Choroid plexus epithelial cell (primary cell): ENCODE results near the gene PROK2.

Source experiments
- DNase-seq: peaks from one replicate; pipeline ENCODE4 v3.0.0-alpha.2; 2010; ENCODE audit warnings: low read depth
- H3K4me3 ChIP-seq: 2 replicates; pipeline ENCODE4 v1.5.1; 2011; ENCODE audit warnings: low read depth, mild to moderate bottlenecking, control low read depth, low read length, moderate library complexity
- TF ChIP-seq, protein P1 (sequence below): conservative IDR thresholded peaks from 2 replicates; pipeline ENCODE4 v1.5.1; 2011; ENCODE audit warnings: low read depth, mild to moderate bottlenecking, control low read depth, inconsistent platforms, low read length, moderate library complexity

Gene PROK2

DNA sequence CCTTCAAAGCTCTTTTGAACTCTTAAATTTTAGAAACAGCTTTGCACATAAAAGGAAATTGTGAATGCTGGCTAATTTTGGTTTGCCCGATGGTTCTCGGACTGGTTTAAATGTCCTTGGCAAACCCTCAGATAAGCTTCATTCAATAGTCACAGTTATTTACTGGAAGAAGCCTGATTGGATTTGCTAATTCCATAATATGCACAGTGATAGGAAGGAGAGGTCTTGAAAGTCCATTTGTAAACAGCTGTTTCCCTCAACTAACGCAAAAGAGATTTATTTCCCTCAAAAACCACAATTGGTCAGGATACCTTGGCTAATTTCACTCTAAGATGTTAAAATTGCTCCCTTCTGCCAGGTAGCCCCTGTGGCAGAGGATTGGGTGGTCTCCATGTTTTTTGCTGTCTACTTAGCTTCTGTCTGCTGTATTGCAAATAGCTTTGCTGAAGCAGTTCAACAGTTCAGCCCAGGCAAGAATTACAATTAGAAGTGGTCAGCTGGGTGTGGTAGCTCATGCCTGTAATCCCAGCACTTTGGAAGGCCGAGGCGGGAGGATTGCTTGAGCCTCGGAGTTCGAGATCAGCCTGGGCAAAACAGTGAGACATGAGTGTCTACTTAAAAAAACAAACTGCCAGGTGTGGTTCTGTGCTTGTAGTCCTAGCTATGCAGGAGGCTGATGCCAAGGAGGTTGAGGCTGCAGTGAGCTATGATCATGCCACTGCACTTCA, 30.6 kb upstream of the PROK2 start:
- no peak overlapping the region for H3K4me3 ChIP-seq
- no peak for DNase-seq
- TF ChIP-seq, protein P1, sequence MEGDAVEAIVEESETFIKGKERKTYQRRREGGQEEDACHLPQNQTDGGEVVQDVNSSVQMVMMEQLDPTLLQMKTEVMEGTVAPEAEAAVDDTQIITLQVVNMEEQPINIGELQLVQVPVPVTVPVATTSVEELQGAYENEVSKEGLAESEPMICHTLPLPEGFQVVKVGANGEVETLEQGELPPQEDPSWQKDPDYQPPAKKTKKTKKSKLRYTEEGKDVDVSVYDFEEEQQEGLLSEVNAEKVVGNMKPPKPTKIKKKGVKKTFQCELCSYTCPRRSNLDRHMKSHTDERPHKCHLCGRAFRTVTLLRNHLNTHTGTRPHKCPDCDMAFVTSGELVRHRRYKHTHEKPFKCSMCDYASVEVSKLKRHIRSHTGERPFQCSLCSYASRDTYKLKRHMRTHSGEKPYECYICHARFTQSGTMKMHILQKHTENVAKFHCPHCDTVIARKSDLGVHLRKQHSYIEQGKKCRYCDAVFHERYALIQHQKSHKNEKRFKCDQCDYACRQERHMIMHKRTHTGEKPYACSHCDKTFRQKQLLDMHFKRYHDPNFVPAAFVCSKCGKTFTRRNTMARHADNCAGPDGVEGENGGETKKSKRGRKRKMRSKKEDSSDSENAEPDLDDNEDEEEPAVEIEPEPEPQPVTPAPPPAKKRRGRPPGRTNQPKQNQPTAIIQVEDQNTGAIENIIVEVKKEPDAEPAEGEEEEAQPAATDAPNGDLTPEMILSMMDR: no peak

DNA sequence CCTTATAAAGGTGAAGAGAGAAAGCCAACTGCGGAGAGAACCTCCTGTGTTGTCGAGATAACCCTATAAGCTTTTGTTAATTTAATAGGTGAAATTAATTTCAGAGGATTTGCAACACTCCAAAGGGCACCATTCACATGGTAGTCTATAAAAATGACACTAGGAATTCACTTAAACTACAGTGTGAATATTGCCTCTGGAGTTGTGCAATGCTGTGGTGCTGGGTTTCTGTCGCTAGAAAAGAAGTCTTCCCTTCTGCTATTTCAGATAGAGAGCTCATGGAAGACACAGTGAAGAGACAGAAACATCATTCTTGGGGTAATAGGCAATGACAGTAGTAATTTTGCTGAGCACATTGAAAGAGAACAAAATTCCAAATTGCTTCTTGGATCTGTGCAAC, 28.8 kb upstream of the PROK2 start:
- no peak for DNase-seq
- TF ChIP-seq, protein P1: no peak
- no peak overlapping the region for H3K4me3 ChIP-seq

DNA sequence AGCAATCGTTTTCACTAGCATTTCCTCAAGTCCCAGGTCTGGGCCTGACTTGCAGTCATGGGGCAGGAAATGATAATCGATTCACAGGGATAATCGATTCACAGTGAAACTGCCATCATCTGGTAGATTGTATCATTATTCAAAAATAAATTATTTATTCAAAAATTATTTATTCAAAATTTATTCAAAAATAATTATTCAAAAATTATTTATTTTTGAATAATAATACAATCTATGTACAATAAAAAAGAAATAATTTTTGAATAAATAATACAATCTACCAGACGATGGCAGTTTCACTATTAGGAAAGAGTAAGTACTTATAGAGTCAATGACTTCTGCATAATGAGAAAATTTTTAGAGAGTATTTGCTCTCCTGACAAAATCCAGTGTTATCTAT, 28.1 kb upstream of the PROK2 start:
- H3K4me3 ChIP-seq: no peak overlapping the region

DNA sequence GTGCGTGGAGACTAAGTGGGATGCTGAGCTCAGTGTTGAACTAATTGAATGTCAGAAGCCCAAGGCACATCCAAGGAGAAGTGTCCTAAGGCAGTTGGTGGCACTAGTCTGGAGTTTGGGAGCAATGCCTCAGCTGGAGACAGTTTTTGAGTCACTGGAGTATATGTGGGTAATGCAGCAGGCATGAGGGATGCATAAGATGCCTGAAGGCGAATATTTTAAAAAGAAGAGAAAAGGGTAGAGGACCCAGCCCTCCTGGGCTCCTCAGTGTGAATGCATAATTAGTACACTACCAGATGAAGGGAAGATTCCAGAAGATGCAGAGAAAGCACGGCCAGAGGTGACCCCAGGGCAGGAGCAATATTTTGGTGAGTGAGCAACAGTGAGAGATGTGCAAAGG, 25.1 kb upstream of the PROK2 start:
- no peak for DNase-seq
- TF ChIP-seq, protein P1: no peak
- H3K4me3 ChIP-seq: no peak overlapping the region

More for the DNA sequence above, 28.1 kb upstream of the PROK2 start:
- DNase-seq: no peak
- TF ChIP-seq, protein P1: no peak

DNA sequence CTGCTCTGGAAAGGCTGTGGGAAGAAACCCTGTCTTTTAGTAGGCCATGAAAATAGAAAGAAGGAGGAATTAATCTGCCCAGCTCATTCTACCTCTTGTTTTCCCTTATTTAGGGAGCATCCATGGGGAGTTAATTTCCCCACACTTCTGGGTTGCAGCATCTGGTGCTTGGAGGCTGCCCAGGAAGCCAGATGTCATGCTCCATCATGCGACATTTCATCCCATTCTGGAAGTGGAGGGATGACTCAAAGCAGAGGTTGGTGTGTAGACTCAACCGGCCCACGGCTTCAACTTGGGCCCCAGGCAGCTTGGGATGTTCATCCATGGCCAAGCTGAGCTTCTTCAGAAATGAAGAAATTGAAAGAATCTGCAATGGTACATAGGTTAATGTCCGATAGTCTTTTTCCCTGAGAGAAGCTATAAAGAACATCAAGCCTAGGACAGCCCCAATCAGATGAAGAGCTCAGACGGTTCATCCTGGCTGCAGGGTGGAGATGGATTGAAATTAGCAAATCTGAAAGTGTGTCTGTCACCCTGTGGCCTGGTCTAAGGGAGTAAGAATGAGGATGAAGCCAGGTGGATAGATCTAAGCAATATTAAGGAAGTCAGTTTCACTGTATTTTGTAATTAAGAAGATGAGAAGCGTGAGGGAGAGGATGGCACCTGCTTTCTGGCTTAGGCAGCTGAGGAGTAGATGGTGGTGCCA, 24.5 kb upstream of the PROK2 start:
- TF ChIP-seq, protein P1: no peak
- no peak overlapping the region for H3K4me3 ChIP-seq
- DNase-seq: no peak

DNA sequence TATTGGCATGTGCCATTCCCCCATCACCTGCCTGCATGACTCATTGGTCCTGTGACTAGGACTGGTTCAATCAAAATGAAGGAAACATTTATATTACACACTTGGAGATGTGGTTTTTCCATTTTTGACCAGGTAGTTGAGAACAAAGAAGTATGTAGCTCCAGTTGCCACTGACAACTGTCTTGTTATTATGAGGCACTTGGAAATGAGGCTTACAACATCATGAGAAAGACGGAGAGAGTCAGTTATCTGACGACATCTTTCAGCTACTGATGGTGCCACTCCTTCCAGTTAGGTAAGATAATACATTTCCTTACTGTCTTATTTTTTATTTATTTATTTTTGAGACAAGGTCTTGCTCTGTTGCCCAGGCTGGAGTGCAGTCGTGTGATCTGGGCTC, 21.8 kb upstream of the PROK2 start:
- DNase-seq: no peak
- TF ChIP-seq, protein P1: no peak
- no peak overlapping the region for H3K4me3 ChIP-seq

DNA sequence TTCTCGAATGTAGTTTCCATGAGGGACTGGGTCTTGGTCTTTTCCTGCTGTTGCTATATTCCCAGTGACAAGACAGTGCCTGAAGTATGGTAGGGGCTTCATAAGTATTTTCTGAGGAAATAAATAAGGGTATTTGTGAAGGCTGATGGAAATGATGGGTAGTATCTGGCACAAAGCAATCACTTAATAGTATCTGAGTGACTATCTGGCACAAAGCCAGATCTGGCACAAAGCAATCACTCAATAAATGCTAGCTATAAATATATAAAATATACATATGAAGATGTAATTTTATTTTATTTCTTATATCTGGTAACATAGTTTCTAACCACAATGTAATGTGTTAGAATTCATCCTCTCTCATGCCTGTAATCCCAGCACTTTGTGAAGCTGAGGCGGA, 20.7 kb upstream of the PROK2 start:
- no peak overlapping the region for H3K4me3 ChIP-seq
- TF ChIP-seq, protein P1: no peak

More for the DNA sequence above, 20.7 kb upstream of the PROK2 start:
- DNase-seq: no peak
